ENCODE results near the gene WWC2.

The WWC2 gene

DNA sequence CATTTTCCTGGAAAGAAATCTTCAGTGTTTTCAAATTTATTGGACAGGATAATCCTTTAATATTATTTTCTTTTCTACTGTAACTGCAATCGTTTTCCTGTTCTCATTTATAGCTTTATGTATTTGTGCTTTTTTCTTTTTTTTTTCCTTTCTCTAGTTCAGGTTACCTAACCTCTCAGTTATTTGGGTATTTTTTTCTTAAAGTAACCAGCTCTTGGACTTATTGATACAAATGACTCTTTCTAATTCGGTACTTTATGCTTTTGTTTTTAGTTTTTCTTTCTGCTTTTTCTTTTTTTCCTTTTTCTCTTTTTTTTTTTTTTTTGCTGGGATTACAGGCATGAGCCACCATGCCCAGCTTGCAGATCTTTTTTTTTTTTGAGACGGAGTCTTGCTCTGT is 25.2 kb downstream of the WWC2 start:
- no peaks in the 10 kb centered on the region for H3K36me3 Mint-ChIP-seq
- H3K27me3 Mint-ChIP-seq: no peaks in the 10 kb centered on the region
- H3K27ac Mint-ChIP-seq: no peak overlapping the region
- H3K9me3 Mint-ChIP-seq: no peaks in the 10 kb centered on the region
- H3K4me3 Mint-ChIP-seq: no peak overlapping the region
- H3K4me1 Mint-ChIP-seq: no peaks in the 10 kb centered on the region

DNA sequence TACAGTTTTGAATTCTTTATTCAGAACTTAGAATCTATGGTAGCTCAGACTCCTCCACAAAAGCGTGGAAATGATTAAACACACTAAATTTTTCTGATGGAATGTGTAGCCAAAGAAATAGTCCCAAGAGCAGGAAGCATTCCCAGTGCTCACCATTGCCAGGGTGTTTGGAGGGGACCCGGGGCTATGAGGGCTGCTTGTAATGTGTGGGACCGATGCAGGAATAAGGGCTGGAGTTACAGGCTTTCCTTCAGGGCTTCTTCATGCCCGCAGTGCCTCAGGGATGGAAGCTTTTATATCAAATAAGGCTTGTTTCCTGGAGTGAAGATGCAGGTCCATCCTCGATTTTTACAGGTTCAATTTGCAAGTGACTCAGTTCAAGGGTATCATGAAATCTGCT is 25.8 kb downstream of the WWC2 start:
- no peaks in the 10 kb centered on the region for H3K27me3 Mint-ChIP-seq
- no peak overlapping the region for H3K27ac Mint-ChIP-seq
- no peak overlapping the region for H3K4me3 Mint-ChIP-seq
- H3K4me1 Mint-ChIP-seq: no peaks in the 10 kb centered on the region
- H3K9me3 Mint-ChIP-seq: no peaks in the 10 kb centered on the region
- no peaks in the 10 kb centered on the region for H3K36me3 Mint-ChIP-seq

DNA sequence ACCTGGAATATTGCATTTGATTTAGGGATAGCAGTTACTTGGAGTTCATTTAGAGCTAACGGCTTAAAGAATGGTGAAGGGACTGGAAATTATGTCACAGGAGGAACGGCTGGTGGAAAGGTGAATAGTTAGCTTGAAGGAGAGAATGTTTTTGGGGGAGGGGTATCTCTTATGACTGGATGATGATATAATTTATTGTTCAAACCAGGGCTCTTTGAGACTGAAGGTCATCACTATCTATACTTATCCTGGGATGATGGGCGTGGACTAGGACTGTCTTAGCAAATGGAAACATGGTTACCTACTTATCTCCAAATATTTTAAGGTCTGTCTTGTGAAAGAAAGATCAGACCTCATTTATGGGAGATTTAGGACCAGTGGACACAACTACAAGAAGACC is 30.1 kb downstream of the WWC2 start:
- Mint-ChIP-seq H3K9me3 (no peaks in the 10 kb centered on the region), H3K4me3 (no peak overlapping the region), H3K27ac (no peak overlapping the region)

DNA sequence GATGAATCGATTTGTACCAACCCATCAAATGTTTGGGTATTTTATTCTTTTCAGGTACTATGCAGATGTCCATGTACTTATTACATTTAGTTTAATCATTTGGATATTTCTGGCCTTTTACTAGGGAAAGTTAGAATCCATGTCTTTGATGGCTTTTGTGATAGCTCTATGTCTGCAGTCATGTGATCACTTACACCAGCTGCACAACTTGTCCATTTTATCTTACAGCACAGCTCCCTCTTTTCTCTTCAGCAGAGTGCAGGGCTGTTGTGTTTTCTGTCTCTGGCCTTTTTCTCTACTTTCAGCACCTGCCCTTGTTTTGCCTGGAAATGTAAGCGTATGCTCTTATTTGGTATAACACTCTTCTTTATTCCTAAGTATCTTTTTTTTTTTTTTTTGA is 30.6 kb downstream of the WWC2 start:
- Mint-ChIP-seq H3K36me3 (no peaks in the 10 kb centered on the region), H3K4me3 (no peak overlapping the region), H3K9me3 (no peaks in the 10 kb centered on the region), H3K27me3 (no peaks in the 10 kb centered on the region), H3K27ac (no peak overlapping the region), H3K4me1 (peaks cover 4% of the 10 kb centered on the region)

More for the DNA sequence above, 30.1 kb downstream of the WWC2 start:
- Mint-ChIP-seq H3K4me1 (peaks cover 4% of the 10 kb centered on the region), H3K36me3 (no peaks in the 10 kb centered on the region), H3K27me3 (no peaks in the 10 kb centered on the region)

DNA sequence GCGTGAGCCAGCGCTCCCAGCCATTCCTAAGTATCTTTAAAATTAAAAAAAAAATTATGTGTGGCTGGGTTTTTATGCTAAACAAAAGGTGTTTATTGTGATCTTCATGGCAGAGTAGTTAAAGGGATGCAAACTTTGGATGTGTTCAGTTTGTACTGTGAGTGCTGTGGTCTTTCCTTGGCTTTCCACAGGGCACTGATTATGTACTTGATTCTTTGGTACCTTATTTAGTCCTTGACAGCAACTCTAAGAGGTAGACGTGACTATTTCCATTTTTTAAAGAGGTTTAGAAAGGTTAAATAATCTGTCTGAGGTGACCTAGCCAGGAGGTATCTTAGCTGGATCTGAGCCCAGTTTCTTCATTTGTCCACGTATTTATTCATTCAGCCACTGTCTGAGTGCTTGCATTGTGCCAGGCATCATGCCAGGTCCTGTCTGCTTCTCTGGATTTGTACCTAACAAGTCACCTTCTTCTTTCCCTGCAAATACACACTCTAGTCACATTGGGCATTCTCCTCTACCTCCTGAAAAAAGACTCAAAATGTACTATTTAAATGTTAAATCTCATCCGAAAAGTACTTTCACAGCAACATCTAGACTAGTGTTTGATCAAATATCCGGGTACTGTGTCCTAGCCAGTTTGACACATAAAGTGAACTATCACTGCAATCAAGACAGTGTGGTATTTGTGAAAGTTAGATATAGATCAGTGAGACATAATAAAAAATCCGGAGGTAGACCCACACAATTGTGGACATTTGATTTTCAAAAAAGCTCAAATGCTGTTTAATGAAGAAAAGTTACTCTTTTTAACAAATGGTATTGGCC is 31.5 kb downstream of the WWC2 start:
- H3K27me3 Mint-ChIP-seq: no peaks in the 10 kb centered on the region
- peaks cover 5% of the 10 kb centered on the region for H3K4me1 Mint-ChIP-seq
- no peak overlapping the region for H3K4me3 Mint-ChIP-seq

DNA sequence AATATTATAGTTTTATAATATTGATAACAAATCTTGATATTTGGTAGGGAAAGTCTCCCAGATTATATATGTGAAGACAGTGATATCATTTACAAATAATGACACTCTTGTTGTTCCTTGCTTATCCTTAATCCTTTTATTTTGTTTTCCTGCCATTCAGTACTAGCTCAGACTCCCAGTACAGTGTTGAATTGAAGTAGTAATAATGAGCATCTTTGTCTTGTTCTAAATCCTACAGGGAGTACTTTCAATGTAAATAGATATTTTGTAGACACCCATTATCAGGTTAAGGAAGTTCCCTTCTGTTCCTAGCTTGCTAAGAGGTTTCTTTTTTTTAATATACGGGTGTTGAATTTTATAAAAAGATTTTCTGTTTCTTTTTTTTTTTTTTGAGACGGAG is 33.0 kb downstream of the WWC2 start:
- H3K27ac Mint-ChIP-seq: no peak overlapping the region
- peaks cover 17% of the 10 kb centered on the region for H3K4me1 Mint-ChIP-seq
- H3K27me3 Mint-ChIP-seq: no peaks in the 10 kb centered on the region
- no peak overlapping the region for H3K4me3 Mint-ChIP-seq
- no peaks in the 10 kb centered on the region for H3K9me3 Mint-ChIP-seq
- no peaks in the 10 kb centered on the region for H3K36me3 Mint-ChIP-seq

More for the DNA sequence above, 31.5 kb downstream of the WWC2 start:
- Mint-ChIP-seq H3K27ac (no peak overlapping the region), H3K9me3 (no peaks in the 10 kb centered on the region), H3K36me3 (no peaks in the 10 kb centered on the region)

DNA sequence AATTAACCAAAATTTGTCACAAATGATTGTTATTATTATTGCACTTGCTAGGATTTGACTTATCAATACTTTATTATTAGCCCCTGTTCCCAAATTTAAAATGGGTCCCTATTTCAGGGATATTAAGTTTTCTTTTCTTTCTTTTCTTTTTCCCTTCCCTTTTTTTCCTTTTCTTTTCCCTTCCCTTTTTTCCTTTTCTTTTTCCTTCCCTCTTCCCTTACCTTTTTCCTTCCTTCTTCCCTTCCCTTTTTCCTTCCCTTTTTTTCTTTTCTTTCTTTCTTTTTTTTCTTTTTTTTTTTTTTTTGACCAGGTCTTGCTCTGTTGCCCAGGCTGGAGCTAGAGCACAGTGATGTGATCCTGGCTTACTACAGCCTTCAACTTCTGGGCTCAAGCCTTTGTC is 33.8 kb downstream of the WWC2 start:
- Mint-ChIP-seq H3K36me3 (no peaks in the 10 kb centered on the region), H3K4me3 (no peak overlapping the region), H3K27ac (no peak overlapping the region), H3K4me1 (peaks cover 17% of the 10 kb centered on the region), H3K27me3 (no peaks in the 10 kb centered on the region), H3K9me3 (no peaks in the 10 kb centered on the region)

DNA sequence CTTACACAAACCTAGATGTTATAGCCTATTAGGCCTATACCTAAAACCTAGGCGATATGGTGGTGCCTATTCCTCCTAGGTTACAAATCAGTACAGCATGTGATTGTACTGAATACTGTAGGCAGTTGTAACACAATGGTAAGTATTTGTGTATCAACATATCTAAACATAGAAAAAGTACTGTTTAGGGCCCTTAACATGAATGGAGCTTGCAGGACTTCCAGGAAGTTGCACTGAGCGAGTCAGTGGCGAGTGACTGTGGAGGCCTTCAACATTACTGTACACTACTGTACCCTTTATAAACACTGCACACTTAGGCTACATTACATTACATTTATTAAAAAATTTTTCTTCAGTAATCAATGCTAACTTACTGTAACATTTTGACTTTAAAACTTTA is 37.8 kb downstream of the WWC2 start:
- Mint-ChIP-seq H3K27me3 (no peaks in the 10 kb centered on the region), H3K4me3 (no peak overlapping the region), H3K36me3 (peaks cover 2% of the 10 kb centered on the region), H3K4me1 (peaks cover 15% of the 10 kb centered on the region), H3K9me3 (no peaks in the 10 kb centered on the region), H3K27ac (no peak overlapping the region)

DNA sequence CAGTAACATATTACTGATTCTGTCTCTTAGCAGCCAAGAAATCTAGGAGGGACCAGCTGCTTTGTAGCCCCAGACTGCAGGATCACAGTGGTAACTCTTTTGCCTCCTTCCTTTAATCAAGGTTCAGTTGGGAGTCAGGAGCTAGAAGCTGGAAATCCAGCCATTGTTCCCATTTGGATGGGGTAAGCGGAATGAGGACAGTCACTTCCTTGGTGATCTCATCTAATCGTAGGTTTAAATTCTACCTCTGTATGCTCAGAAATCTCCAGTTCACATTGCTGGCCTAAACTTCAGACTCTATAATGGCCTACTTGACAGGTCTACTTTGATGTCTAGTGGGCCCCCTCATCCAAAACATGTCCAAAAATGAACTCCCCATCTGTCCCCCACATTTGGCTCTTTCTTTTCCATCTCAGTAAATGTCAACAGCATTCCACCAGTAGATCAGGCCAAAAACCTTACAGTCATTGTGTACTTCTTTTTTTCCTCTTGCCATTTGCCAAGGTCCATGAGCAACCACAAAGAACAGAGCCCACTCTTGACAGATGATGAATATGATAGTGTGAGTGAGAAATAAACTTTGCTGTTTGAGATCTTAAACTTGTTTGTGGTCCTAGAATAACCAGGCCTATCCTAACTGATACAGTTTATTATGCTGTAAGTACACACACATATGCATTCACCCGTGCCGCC is 40.1 kb downstream of the WWC2 start:
- no peaks in the 10 kb centered on the region for H3K9me3 Mint-ChIP-seq
- peaks cover 26% of the 10 kb centered on the region for H3K4me1 Mint-ChIP-seq
- no peaks in the 10 kb centered on the region for H3K27me3 Mint-ChIP-seq
- H3K4me3 Mint-ChIP-seq: no peak overlapping the region
- peaks cover 2% of the 10 kb centered on the region for H3K36me3 Mint-ChIP-seq
- H3K27ac Mint-ChIP-seq: no peak overlapping the region

DNA sequence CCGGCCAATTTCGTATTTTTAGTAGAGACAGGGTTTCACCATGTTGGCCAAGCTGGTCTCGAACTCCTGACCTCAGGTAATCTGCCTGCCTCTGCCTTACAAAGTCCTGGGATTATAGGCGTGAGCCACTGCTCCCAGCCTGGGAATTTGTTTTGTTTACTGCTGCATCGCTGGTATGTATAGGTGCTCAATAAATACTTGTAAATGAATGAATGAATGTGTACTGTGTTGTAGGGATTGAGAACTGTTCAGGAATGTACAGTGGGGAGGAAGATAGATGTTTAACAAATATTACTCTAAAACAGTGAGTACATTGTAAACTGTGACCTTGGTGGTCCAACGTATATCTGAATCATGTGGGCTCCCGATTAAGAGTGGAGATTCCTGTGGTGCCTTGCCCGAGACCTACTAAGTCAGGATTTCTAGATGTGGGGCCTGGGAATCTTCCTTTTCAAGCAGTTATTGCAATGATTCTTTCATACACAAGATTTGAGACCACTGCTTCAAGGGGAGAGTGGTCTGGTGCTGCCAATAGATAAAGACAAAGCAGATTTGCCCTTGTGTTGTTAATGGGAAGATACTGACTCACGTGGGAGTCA is 41.0 kb downstream of the WWC2 start:
- Mint-ChIP-seq H3K4me1 (peaks cover 26% of the 10 kb centered on the region), H3K27ac (no peak overlapping the region), H3K9me3 (no peaks in the 10 kb centered on the region), H3K4me3 (no peak overlapping the region), H3K36me3 (peaks cover 2% of the 10 kb centered on the region), H3K27me3 (no peaks in the 10 kb centered on the region)

DNA sequence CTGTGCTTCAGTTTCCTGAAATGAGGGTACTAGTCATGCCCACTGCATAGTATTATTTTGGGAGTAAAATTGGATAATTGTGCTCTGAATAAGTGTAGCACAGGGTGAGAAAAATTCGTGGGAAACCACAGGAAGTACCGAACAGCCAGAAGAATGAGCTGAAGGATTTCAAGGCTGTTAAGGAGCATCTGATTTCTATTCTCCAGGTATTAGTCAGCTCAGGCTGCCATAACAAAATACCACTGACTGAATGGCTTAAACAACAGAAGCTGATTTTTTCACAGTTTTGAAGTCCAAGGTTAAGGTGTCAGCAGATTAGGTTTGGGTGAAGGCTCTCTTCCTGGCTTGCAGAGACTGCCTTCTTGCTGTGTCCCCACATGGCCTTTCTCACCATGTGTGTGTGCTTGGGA is 41.9 kb downstream of the WWC2 start:
- Mint-ChIP-seq H3K27ac (no peak overlapping the region), H3K27me3 (no peaks in the 10 kb centered on the region), H3K4me1 (peaks cover 21% of the 10 kb centered on the region), H3K4me3 (no peak overlapping the region), H3K36me3 (peaks cover 2% of the 10 kb centered on the region), H3K9me3 (no peaks in the 10 kb centered on the region)

DNA sequence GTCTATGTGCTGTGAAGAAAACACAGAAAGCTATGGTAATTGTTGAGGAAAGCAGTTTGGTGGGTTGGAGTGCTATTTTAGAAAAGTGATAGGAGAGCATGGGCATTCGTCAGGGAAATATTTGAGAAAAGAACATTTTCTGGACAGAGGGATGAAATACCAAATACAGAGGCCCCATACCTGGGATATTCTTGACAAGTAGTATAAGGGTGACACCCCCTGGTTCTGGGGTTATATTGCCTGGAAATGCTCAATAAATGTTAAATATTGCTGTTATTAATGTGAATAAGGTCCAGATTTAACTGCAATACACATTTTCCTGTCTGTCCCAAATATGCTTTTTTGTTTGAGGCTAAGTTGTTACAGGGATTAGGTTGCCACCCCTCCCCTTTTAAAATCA is 42.9 kb downstream of the WWC2 start:
- Mint-ChIP-seq H3K36me3 (peaks cover 2% of the 10 kb centered on the region), H3K27ac (no peak overlapping the region), H3K9me3 (no peaks in the 10 kb centered on the region), H3K4me3 (no peak overlapping the region), H3K27me3 (no peaks in the 10 kb centered on the region), H3K4me1 (peaks cover 13% of the 10 kb centered on the region)

DNA sequence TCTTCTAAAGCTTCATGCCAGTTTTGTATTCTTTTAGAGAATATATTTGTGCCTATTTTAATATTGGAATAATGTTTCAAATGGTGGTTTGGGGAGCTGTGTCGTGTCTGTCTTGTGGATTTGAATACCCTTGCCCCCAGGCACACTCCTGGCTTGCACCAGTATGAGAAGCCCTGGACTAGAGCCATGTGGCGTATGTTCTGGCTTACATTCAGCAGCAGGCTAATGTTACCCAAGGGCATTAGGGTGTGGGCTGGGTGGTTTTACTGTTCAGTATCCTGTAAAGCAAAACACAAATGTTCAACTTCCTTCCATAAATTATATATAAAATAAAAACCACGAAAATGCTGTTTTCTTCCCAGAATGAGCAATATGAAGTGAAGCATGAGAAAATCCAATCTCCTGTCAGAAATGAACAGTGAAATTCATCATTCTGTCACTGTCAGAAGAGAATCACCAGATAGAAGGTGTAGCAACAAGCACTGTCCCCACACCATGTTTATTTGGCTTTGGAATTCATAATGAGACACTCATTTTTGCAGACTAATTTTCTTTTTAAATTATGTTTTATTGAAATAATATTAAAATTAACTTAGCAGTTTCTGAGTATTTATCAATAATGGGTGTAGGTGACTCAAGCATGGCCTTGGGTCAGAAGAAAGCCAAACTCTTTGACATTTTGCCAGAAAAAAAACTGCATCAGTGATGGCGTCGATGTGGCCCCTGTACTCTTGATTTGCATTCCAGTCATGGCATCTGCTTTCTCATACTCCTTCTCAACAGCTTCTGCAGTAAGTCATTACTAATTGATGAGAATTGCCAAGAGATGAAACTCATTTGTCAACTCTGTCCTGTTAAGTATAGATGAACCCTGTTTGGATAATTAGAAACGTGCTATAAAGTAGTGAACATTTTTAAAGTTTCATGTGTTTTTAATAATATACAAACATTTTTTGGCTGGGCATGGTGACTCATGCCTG is 43.8 kb downstream of the WWC2 start:
- Mint-ChIP-seq H3K9me3 (no peaks in the 10 kb centered on the region), H3K36me3 (peaks cover 2% of the 10 kb centered on the region), H3K27ac (no peak overlapping the region), H3K4me3 (no peak overlapping the region), H3K4me1 (peaks cover 13% of the 10 kb centered on the region), H3K27me3 (no peaks in the 10 kb centered on the region)

DNA sequence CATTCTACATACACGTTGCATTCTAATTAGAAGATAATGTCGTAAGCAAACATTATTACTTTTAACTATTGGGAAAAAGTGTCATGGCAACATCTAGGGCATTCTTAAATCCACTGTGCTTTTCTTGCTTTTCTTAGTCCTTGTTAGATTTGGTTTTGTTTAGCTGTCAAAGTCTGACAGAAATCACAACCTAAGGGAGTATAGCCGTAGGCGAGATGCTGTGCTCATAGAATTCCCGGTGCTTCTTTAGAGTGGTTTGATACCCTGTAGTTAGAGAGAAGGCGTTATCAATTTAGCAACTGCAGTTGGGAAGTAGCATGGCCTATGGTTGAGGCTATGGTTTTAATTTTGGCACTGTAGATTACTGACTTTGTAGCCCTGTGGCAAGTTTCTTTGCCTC is 45.7 kb downstream of the WWC2 start:
- no peak overlapping the region for H3K27ac Mint-ChIP-seq
- no peaks in the 10 kb centered on the region for H3K9me3 Mint-ChIP-seq
- peaks cover 14% of the 10 kb centered on the region for H3K4me1 Mint-ChIP-seq
- no peaks in the 10 kb centered on the region for H3K27me3 Mint-ChIP-seq
- H3K4me3 Mint-ChIP-seq: no peak overlapping the region
- peaks cover 1% of the 10 kb centered on the region for H3K36me3 Mint-ChIP-seq

DNA sequence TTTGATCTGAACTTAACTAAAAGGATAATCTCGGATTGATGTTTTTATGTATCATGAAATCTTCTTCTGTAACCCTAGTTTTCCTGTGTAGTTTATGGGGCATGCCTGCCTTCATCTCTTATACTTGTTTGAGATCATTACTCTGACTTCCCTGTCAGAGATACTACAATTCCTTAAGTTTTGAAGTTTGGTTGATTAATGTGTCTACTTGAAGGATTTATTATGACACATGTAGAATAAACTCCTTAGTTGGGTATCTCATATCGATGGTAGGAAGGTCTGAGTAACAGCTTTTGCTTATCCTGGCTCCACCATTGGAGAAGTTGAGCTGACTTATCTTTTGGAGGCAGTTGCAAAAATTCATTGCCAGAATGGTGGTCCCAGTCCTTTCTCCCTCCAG is 46.7 kb downstream of the WWC2 start:
- Mint-ChIP-seq H3K4me1 (peaks cover 16% of the 10 kb centered on the region), H3K27ac (no peak overlapping the region), H3K4me3 (no peak overlapping the region), H3K36me3 (peaks cover 2% of the 10 kb centered on the region), H3K27me3 (no peaks in the 10 kb centered on the region), H3K9me3 (no peaks in the 10 kb centered on the region)
